DOHH2 (cell line): ENCODE measurements around the gene PPP1CC.
"Not testable (repeated sequence)": the region's sequence is repeated elsewhere in the genome, so short reads cannot be mapped to it uniquely, and the experiment has no call there.

ENCODE experiments used
- H3F3A ChIP-seq: fragments of 200-600 bp; sonication (generic), shearing (Covaris generic); 2 replicates; pipeline ENCODE4 v1.6.0; 2016; ENCODE audit warnings: antibody characterized with exemption, mild to moderate bottlenecking; ENCODE audit not compliant: control insufficient read depth, insufficient read depth
- H3K27ac ChIP-seq: fragments of 200-600 bp; sonication (generic); 2 replicates; pipeline ENCODE4 v1.5.1; 2014; ENCODE audit warnings: low read depth, mild to moderate bottlenecking, low read length, moderate library complexity
- H3K27me3 ChIP-seq: fragments of 200-600 bp; sonication (generic); 2 replicates; pipeline ENCODE4 v1.6.1; 2014; ENCODE audit warnings: mild to moderate bottlenecking, low read length, mixed read lengths; ENCODE audit not compliant: control insufficient read depth
- H3K36me3 ChIP-seq: fragments of 200-600 bp; sonication (generic); 2 replicates; pipeline ENCODE4 v1.6.1; 2014; ENCODE audit warnings: mild to moderate bottlenecking, low read length, moderate library complexity, mixed read lengths; ENCODE audit not compliant: control insufficient read depth
- H3K4me1 ChIP-seq: fragments of 200-600 bp; sonication (generic); 2 replicates; pipeline ENCODE4 v1.6.1; 2014; ENCODE audit warnings: mild to moderate bottlenecking, low read length, mixed read lengths; ENCODE audit not compliant: control insufficient read depth
- H3K4me2 ChIP-seq: fragments of 200-600 bp; sonication (generic); 2 replicates; pipeline ENCODE4 v1.6.0; 2014; ENCODE audit warnings: mild to moderate bottlenecking, low read length, moderate library complexity
- H3K4me3 ChIP-seq: fragments of 200-600 bp; sonication (generic); 2 replicates; pipeline ENCODE4 v1.5.1; 2014; ENCODE audit warnings: mild to moderate bottlenecking, low read length, mixed read lengths
- H3K79me2 ChIP-seq: fragments of 200-600 bp; sonication (generic); 2 replicates; pipeline ENCODE4 v1.6.1; 2014; ENCODE audit warnings: mild to moderate bottlenecking, low read length, mixed read lengths; ENCODE audit not compliant: control insufficient read depth
- H3K9me2 ChIP-seq: fragments of 200-600 bp; sonication (generic); replicated peaks from 2 replicates; pipeline ENCODE4 v1.6.1; 2014; ENCODE audit warnings: mild to moderate bottlenecking, low read length, mixed read lengths; ENCODE audit not compliant: control insufficient read depth
- H3K9me3 ChIP-seq: fragments of 200-600 bp; sonication (generic); 2 replicates; pipeline ENCODE4 v1.6.1; 2014; ENCODE audit warnings: antibody characterized with exemption, low read length, mixed read lengths; ENCODE audit not compliant: control insufficient read depth, insufficient read depth
- H4K20me1 ChIP-seq: fragments of 200-600 bp; sonication (generic); 2 replicates; pipeline ENCODE4 v1.6.0; 2014; ENCODE audit warnings: low read depth, mild to moderate bottlenecking, antibody characterized with exemption, low read length, moderate library complexity; ENCODE audit not compliant: control insufficient read depth, insufficient read depth
- EZH2phosphoT487 ChIP-seq: fragments of 200-600 bp; sonication (generic); IDR thresholded peaks from 2 replicates; pipeline ENCODE4 v1.6.1; 2017; ENCODE audit warnings: borderline replicate concordance, mild to moderate bottlenecking, antibody characterized with exemption, low read length, moderate library complexity, mixed read lengths
- TF ChIP-seq, protein P1 (sequence below): fragments of 200-600 bp; sonication (generic); IDR thresholded peaks from one replicate; pipeline ENCODE4 v1.5.1; 2014; ENCODE audit warnings: antibody characterized with exemption, mild to moderate bottlenecking, low read depth, low read length; ENCODE audit not compliant: poor library complexity, severe bottlenecking

PPP1CC gene

DNA sequence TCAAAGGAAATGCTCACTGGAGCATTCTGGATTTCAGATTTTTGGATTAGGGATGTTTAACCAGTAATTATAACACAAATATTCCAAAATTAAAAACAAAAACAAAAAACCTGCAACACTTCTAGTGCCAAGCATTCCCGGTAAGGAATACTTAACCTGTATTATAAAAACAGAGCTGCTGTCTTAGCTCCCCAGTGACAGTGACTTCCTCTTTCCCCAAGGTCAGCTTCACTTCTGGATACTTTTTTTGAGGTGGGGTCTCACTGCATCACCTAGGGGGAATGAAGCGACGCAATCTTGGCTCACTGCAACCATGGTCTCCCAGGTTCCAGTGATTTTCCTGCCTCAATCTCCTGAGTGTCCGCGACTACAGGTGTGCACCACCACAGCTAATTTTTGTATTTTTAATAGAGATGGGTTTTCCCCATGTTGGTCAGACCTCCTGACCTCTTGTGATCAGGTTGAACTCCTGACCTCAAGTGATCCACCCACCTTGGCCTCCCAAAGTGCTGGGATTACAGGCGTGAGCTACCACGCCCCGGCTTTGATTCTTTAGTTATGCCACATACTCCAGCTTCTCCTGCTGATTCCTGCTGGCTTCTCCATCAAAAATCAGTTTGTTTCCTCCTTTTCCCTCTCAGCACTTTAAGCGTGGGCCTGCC is 15.9 kb downstream of the PPP1CC start:
- H3K4me3 ChIP-seq: no peak overlapping the region
- no peaks in the 10 kb centered on the region for H3K27me3 ChIP-seq
- peaks cover 85% of the 10 kb centered on the region for H3K79me2 ChIP-seq
- peaks cover 6% of the 10 kb centered on the region for H3K4me1 ChIP-seq
- TF ChIP-seq, protein P1, sequence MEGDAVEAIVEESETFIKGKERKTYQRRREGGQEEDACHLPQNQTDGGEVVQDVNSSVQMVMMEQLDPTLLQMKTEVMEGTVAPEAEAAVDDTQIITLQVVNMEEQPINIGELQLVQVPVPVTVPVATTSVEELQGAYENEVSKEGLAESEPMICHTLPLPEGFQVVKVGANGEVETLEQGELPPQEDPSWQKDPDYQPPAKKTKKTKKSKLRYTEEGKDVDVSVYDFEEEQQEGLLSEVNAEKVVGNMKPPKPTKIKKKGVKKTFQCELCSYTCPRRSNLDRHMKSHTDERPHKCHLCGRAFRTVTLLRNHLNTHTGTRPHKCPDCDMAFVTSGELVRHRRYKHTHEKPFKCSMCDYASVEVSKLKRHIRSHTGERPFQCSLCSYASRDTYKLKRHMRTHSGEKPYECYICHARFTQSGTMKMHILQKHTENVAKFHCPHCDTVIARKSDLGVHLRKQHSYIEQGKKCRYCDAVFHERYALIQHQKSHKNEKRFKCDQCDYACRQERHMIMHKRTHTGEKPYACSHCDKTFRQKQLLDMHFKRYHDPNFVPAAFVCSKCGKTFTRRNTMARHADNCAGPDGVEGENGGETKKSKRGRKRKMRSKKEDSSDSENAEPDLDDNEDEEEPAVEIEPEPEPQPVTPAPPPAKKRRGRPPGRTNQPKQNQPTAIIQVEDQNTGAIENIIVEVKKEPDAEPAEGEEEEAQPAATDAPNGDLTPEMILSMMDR: no peak
- no peak for TF ChIP-seq EZH2phosphoT487
- H3K27ac ChIP-seq: no peak overlapping the region
- H4K20me1 ChIP-seq: peaks cover 26% of the 10 kb centered on the region
- peaks cover 18% of the 10 kb centered on the region; the same call in 1 of the 2 replicates for H3F3A ChIP-seq
- peaks cover 97% of the 10 kb centered on the region for H3K36me3 ChIP-seq
- H3K9me3 ChIP-seq: no peaks in the 10 kb centered on the region
- H3K4me2 ChIP-seq: no peak overlapping the region
- no peaks in the 10 kb centered on the region for H3K9me2 ChIP-seq

GRCh38 chr12:110726028-110726427 is 16.7 kb downstream of the PPP1CC start:
- Histone ChIP-seq H3K36me3 (peaks cover 97% of the 10 kb centered on the region), H3K4me1 (peaks cover 15% of the 10 kb centered on the region), H4K20me1 (peaks cover 18% of the 10 kb centered on the region), H3K79me2 (peaks cover 82% of the 10 kb centered on the region), H3K4me2 (no peak overlapping the region), H3K27me3 (no peaks in the 10 kb centered on the region), H3K9me3 (no peaks in the 10 kb centered on the region), H3K4me3 (no peak overlapping the region), H3K9me2 (no peaks in the 10 kb centered on the region), H3K27ac (no peak overlapping the region), H3F3A (peaks cover 20% of the 10 kb centered on the region; the same call in 1 of the 2 replicates)
- TF ChIP-seq EZH2phosphoT487: no peak
- TF ChIP-seq, protein P1: no peak

DNA sequence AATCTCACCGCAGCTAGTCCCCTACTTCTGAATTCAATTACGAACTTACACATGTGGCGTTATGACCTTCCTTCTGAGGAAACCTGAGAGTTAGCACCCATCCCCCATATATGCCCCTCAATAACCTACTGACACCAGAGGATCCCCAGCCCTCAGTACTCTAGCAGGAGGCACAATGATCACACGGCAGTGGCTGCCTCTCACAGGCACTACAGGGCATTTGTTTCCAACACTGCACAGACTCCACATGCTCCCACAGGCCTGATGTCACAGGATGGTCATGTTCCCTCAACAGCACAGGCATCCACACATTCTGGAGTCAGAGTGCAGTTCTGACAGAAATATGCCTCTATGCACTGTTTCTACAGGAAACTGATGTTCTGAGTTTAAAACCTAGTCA is 17.4 kb downstream of the PPP1CC start:
- Histone ChIP-seq H3K4me1 (peaks cover 22% of the 10 kb centered on the region), H3K27ac (no peak overlapping the region), H3F3A (peaks cover 22% of the 10 kb centered on the region; the same call in 1 of the 2 replicates), H3K4me2 (no peak overlapping the region), H3K4me3 (no peak overlapping the region), H3K79me2 (peaks cover 78% of the 10 kb centered on the region), H4K20me1 (peaks cover 11% of the 10 kb centered on the region), H3K27me3 (no peaks in the 10 kb centered on the region), H3K9me2 (no peaks in the 10 kb centered on the region), H3K36me3 (peaks cover 97% of the 10 kb centered on the region), H3K9me3 (no peaks in the 10 kb centered on the region)
- TF ChIP-seq EZH2phosphoT487: no peak
- TF ChIP-seq, protein P1: no peak

DNA sequence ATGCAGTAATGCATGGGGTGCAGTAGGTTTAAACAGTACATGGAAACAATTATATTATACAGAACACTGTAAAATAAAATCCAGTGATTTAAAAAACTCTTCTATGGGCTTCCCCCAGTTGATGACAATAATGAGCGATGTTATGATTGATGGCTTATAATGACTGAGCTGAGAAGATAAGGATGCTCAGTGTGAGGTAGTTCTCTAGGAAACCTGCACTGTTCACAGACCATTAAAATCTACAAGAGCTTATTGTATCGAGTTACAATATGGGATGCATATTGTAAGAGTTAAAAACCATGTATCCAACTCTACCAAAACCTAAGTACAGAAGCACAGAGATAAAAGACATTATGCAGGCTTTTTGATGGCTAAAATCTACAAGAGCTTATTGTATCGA is 19.8 kb downstream of the PPP1CC start:
- not testable (repeated sequence) for H3K27ac ChIP-seq, H3K9me3 ChIP-seq, H3K4me2 ChIP-seq, H3K4me3 ChIP-seq, H3K9me2 ChIP-seq, H3K27me3 ChIP-seq
- Histone ChIP-seq H3K79me2 (peaks cover 66% of the 10 kb centered on the region), H3K4me1 (peaks cover 46% of the 10 kb centered on the region), H3K36me3 (peaks cover 98% of the 10 kb centered on the region), H3F3A (peaks cover 40% of the 10 kb centered on the region), H4K20me1 (peaks cover 19% of the 10 kb centered on the region)
